DMS53 treated with DMSO at 0.1 percent for 48 hours (cell line): ENCODE measurements around the gene B3GAT2.
A peak's percentile ranks its signal among the peaks of the same experiment; 100 is the strongest.

Experiments
- DNase-seq: peaks from one replicate; lab custom pipeline; 2025; ENCODE audit not compliant: unreplicated experiment; lab: John Stamatoyannopoulos, UW

B3GAT2 gene

GRCh38 chr6:70843328-70843918, 113.4 kb downstream of the B3GAT2 start:
- no peak for DNase-seq

GRCh38 chr6:70842541-70842940, 114.3 kb downstream of the B3GAT2 start:
- DNase-seq: no peak

GRCh38 chr6:70841112-70841511, 115.7 kb downstream of the B3GAT2 start:
- no peak for DNase-seq

GRCh38 chr6:70839286-70840266, 117.3 kb downstream of the B3GAT2 start:
- DNase-seq: no peak

GRCh38 chr6:70838907-70839285, 118.0 kb downstream of the B3GAT2 start:
- peak; percentile 44 for DNase-seq

GRCh38 chr6:70834520-70834919, 122.3 kb downstream of the B3GAT2 start:
- no peak for DNase-seq

GRCh38 chr6:70831427-70831826, 125.4 kb downstream of the B3GAT2 start:
- DNase-seq: no peak

- no peak for DNase-seq
Measured at GRCh38 chr6:70823651-70824050, 133.2 kb downstream of the B3GAT2 start.

- no peak for DNase-seq
Measured at GRCh38 chr6:70821751-70822150, 135.1 kb downstream of the B3GAT2 start.

- DNase-seq: no peak
Measured at GRCh38 chr6:70820778-70821177, 136.1 kb downstream of the B3GAT2 start.

GRCh38 chr6:70819646-70820045, 137.2 kb downstream of the B3GAT2 start:
- no peak for DNase-seq

- DNase-seq: no peak
Measured at GRCh38 chr6:70813885-70814284, 143.0 kb downstream of the B3GAT2 start.

GRCh38 chr6:70811788-70812187, 145.1 kb downstream of the B3GAT2 start:
- no peak for DNase-seq
